Natural killer cell (primary cell): Measurements from ENCODE around the gene TMEM88. TPM values are rescaled to one million over a fixed set of nuclear protein-coding genes. Genes with fewer than 3 reads are reported as not detected.

ENCODE experiments used
- ATAC-seq, 3 donors: fragments of 150-1000 bp in 2 of 3; fragments of 200-7000 bp in 1 of 3; cut with Tn5 transposase; 1 replicate in 1 of 3; 2 replicates in 2 of 3; pipeline ENCODE4 v1.10.0; 2021; ENCODE audit warnings: mild to moderate bottlenecking in 2 of 3, moderate library complexity in 2 of 3
- DNase-seq, 2 donors: peaks; one replicate each; pipeline versions ENCODE4 v3.0.0 to v3.0.0-alpha.2; 2013 to 2021; ENCODE audit warnings: mixed read lengths in 1 of 2
- H3K27ac ChIP-seq: one replicate; pipeline ENCODE4 v1.5.1; 2013; ENCODE audit warnings: mild to moderate bottlenecking, low read length
- H3K27me3 ChIP-seq: one replicate; pipeline ENCODE4 v1.6.1; 2013; ENCODE audit warnings: low read length; ENCODE audit not compliant: control insufficient read depth, insufficient read depth
- H3K36me3 ChIP-seq: one replicate; pipeline ENCODE4 v1.6.1; 2013; ENCODE audit warnings: low read length; ENCODE audit not compliant: control insufficient read depth, insufficient read depth
- H3K4me1 ChIP-seq: one replicate; pipeline ENCODE4 v1.6.1; 2013; ENCODE audit warnings: low read length; ENCODE audit not compliant: control insufficient read depth, insufficient read depth
- H3K4me3 ChIP-seq: one replicate; pipeline ENCODE4 v1.5.1; 2013; ENCODE audit warnings: low read length
- H3K9me3 ChIP-seq: one replicate; pipeline ENCODE4 v1.6.1; 2013; ENCODE audit warnings: low read length; ENCODE audit not compliant: control insufficient read depth, insufficient read depth
- H3K27ac Mint-ChIP-seq, 2 donors: one replicate each; pipeline ENCODE4 v1.8.0; 2022; ENCODE audit warnings: mild to moderate bottlenecking in 2 of 2, mixed read lengths in 2 of 2, moderate library complexity in 1 of 2
- H3K27me3 Mint-ChIP-seq, 2 donors: one replicate each; pipeline ENCODE4 v1.8.0; 2022; ENCODE audit warnings: low read depth in 2 of 2, mixed read lengths in 2 of 2
- H3K36me3 Mint-ChIP-seq: one replicate; pipeline ENCODE4 v1.8.0; 2022; ENCODE audit warnings: mixed read lengths
- H3K4me1 Mint-ChIP-seq, 2 donors: one replicate each; pipeline ENCODE4 v1.8.0; 2022; ENCODE audit warnings: mixed read lengths in 2 of 2
- H3K4me3 Mint-ChIP-seq: one replicate; pipeline ENCODE4 v1.8.0; 2022; ENCODE audit warnings: mild to moderate bottlenecking, moderate library complexity, mixed read lengths
- H3K9me3 Mint-ChIP-seq, 2 donors: one replicate each; pipeline ENCODE4 v1.8.0; 2022; ENCODE audit warnings: mixed read lengths in 2 of 2
- CTCF ChIP-seq: fragments of 200-600 bp; IDR thresholded peaks from one replicate; pipeline ENCODE4 v1.8.0; 2022; ENCODE audit warnings: antibody characterized with exemption
- WGBS: methylation state at CpG from one replicate; pipeline ENCODE4 v1.1.7; 2013; ENCODE audit warnings: missing lambda C conversion rate; ENCODE audit not compliant: insufficient coverage; 5-methylcytosine and 5-hydroxymethylcytosine counted together
- intact Hi-C: fragments of 100-400 bp; cut with micrococcal nuclease; formaldehyde crosslinking; loops from one replicate; pipeline ENCODE4 v1.14.2; 2022
- total RNA-seq, 4 donors: library from RNA; stranded (reverse); fragments of 120-200 nt in 1 of 4; gene quantifications; one replicate each; pipeline versions ENCODE4 v1.2.3 to v1.2.4, GENCODE V29; 2013 to 2022

The TMEM88 gene
- total RNA-seq, 3 donors from 2014 or later (not counting 1 experiment from before 2014, with no cell fraction given), result 12.7 to 45.5 (median 27.6) TPM

GRCh38 chr17:7839876-7840261, 15.0 kb upstream of the TMEM88 start:
- ATAC-seq (no peak), DNase-seq (peak in 1 of 2 donors; percentile 58)
- H3K27ac ChIP-seq, result no peak overlapping the region
- no peaks in the 10 kb centered on the region for H3K27me3 ChIP-seq
- Mint-ChIP-seq H3K9me3 (no peaks in the 10 kb centered on the region), H3K36me3 (no peaks in the 10 kb centered on the region), H3K4me1 (peaks cover 67 to 90% of the 10 kb centered on the region in 2 donors), H3K27ac (peak overlapping the region; percentile 100), H3K4me3 (peak overlapping the region; percentile 100), H3K27me3 (peaks cover 0 to 11% of the 10 kb centered on the region in 2 donors)
- WGBS, result 90% methylated on average over 2 of the region's 2 CpGs
- no peaks in the 10 kb centered on the region for H3K36me3 ChIP-seq
- H3K4me1 ChIP-seq, result peaks cover 68% of the 10 kb centered on the region
- intact Hi-C loops, result loop anchor here (5.0 to 10.0 kb wide), 6 partner anchors 92 to 533 kb away; partner anchors contain the start of genes CNTROB, CTC1, EIF5A and PFAS
- no peak for TF ChIP-seq CTCF
- H3K9me3 ChIP-seq, result no peaks in the 10 kb centered on the region
- H3K4me3 ChIP-seq, result no peak overlapping the region

GRCh38 chr17:7840441-7840840, 14.4 kb upstream of the TMEM88 start:
- peak overlapping the region; percentile 100 for H3K27ac ChIP-seq
- no CpG with 5 or more reads among the region's 1 CpG for WGBS
- ATAC-seq, result no peak
- H3K4me3 Mint-ChIP-seq, result peak overlapping the region; percentile 100
- no peaks in the 10 kb centered on the region for H3K36me3 Mint-ChIP-seq
- no peaks in the 10 kb centered on the region for H3K9me3 ChIP-seq
- peaks cover 74% of the 10 kb centered on the region for H3K4me1 ChIP-seq
- H3K27me3 Mint-ChIP-seq, result peaks cover 0 to 8% of the 10 kb centered on the region in 2 donors
- H3K4me3 ChIP-seq, result no peak overlapping the region
- peaks cover 67 to 89% of the 10 kb centered on the region in 2 donors for H3K4me1 Mint-ChIP-seq
- intact Hi-C loops, result loop anchor here (5.0 to 10.0 kb wide), 6 partner anchors 92 to 533 kb away; partner anchors contain the start of genes CNTROB, CTC1, EIF5A and PFAS
- no peak for DNase-seq
- no peak for TF ChIP-seq CTCF
- no peaks in the 10 kb centered on the region for H3K36me3 ChIP-seq
- H3K9me3 Mint-ChIP-seq, result no peaks in the 10 kb centered on the region
- H3K27me3 ChIP-seq, result no peaks in the 10 kb centered on the region
- peak overlapping the region; percentile 100 for H3K27ac Mint-ChIP-seq

- TF ChIP-seq CTCF, result no peak
- no peaks in the 10 kb centered on the region for H3K9me3 Mint-ChIP-seq
- no peaks in the 10 kb centered on the region for H3K36me3 Mint-ChIP-seq
- DNase-seq, result no peak
- peaks cover 0 to 8% of the 10 kb centered on the region in 2 donors for H3K27me3 Mint-ChIP-seq
- Histone ChIP-seq H3K4me3 (no peak overlapping the region), H3K27ac (peak overlapping the region; percentile 100), H3K36me3 (no peaks in the 10 kb centered on the region), H3K27me3 (no peaks in the 10 kb centered on the region), H3K9me3 (no peaks in the 10 kb centered on the region), H3K4me1 (peaks cover 75% of the 10 kb centered on the region)
- peak overlapping the region; percentile 100 for H3K27ac Mint-ChIP-seq
- H3K4me1 Mint-ChIP-seq, result peaks cover 67 to 91% of the 10 kb centered on the region in 2 donors
- intact Hi-C loops, result loop anchor here (5.0 to 10.0 kb wide), 6 partner anchors 91 to 534 kb away; partner anchors contain the start of genes CNTROB, CTC1, EIF5A and PFAS
- H3K4me3 Mint-ChIP-seq, result peak overlapping the region; percentile 100
- WGBS, result 82% methylated on average over 1 of the region's 1 CpG
- ATAC-seq, result no peak
Measured at GRCh38 chr17:7840875-7841274, 14.0 kb upstream of the TMEM88 start.
